ENCODE results near the gene GFPT1.
"Not testable (repeated sequence)": the region's sequence is repeated elsewhere in the genome, so short reads cannot be mapped to it uniquely, and the experiment has no call there.

GFPT1 gene

DNA sequence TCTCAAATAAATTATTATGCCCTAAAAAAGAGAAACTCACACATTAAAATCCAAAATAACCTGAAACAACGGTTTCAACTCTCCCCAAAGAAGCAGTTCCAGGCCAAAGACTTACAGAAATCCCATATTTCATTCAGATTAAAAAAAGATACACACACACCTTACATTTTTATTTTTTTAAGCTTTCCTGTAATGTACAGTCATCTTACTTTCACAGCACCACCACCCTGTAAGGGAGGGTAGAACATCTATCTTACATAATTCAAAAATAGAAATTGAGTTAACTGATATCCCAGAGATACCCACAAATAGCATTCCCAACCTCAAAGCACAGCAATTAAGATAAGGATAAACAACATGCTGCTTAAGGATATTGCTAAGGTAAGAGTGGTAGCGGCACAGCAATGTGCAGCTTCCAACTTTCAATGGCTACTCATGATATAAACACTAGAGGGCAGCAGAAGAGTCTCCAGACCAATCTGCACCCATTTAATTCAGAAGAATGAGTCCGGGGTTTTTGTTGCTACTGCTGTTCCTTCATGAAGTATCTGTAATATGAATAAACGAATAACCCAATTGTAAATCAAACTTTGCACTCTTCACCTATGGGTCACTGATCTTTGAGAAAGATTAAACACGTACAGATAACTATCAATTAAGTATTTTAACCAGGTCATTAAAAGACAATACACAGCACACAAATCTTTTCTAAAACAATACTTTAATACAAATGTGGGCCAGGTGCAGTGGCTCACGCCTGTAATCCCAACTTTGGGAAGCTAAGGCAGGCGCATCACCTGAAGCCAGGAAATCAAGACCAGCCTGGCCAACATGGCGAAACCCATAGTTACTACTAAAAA, 11.3 kb downstream of the GFPT1 start:
- Mint-ChIP-seq H3K27me3 (no peaks in the 10 kb centered on the region), H3K9me3 (no peaks in the 10 kb centered on the region), H3K36me3 (ENCODE audit: insufficient read depth) (peaks cover 29% of the 10 kb centered on the region), H3K27ac (peak overlapping the region; percentile 6 to 49), H3K4me1 (ENCODE audit: low read depth in 2 of 2) (peaks cover 10 to 22% of the 10 kb centered on the region in 2 donors), H3K4me3 (no peak overlapping the region)
- DNase-seq (peak; percentile 3 to 25 (median 23)), ATAC-seq (replicated peaks) (peak; percentile 89)

DNA sequence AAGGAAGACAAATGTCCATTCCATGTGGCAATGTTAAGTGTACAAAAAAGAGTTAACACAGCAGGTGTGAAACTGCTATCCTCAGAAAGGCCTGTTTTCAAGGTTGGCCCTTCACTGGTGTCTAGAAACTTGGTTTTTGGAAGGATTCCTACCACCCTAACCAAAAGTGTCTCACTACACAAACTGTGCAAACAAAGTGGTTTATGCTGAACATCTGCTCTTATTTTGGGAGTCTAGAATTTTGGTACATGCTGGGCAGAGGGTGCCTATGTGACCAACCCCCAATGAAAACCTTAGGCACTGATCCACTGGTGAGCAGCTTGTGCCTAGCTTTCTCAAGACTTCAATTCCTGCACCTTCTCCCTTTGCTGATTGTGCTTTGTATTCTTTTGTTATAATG, 14.3 kb downstream of the GFPT1 start:
- H3K27me3 Mint-ChIP-seq = no peaks in the 10 kb centered on the region
- H3K27ac Mint-ChIP-seq = no peak overlapping the region
- no peak for DNase-seq
- no peaks in the 10 kb centered on the region for H3K9me3 Mint-ChIP-seq
- ATAC-seq (replicated peaks) = no peak
- H3K4me1 Mint-ChIP-seq (ENCODE audit: low read depth in 2 of 2) = peaks cover 7 to 12% of the 10 kb centered on the region in 2 donors
- peaks cover 58% of the 10 kb centered on the region for H3K36me3 Mint-ChIP-seq (ENCODE audit: insufficient read depth)
- H3K4me3 Mint-ChIP-seq = no peak overlapping the region

- DNase-seq = no peak
- H3K27me3 Mint-ChIP-seq = no peaks in the 10 kb centered on the region
- peak overlapping the region in 1 of 2 donors; percentile 9 for H3K27ac Mint-ChIP-seq
- no peaks in the 10 kb centered on the region for H3K9me3 Mint-ChIP-seq
- no peak for ATAC-seq (replicated peaks)
- H3K4me3 Mint-ChIP-seq = no peak overlapping the region
- H3K4me1 Mint-ChIP-seq (ENCODE audit: low read depth in 2 of 2) = peaks cover 0 to 2% of the 10 kb centered on the region in 2 donors
- peaks cover 71% of the 10 kb centered on the region for H3K36me3 Mint-ChIP-seq (ENCODE audit: insufficient read depth)
Observed at GRCh38 chr2:69369802-69370201, 17.2 kb downstream of the GFPT1 start.

- ATAC-seq (replicated peaks) (no peak), DNase-seq (no peak)
- no peaks in the 10 kb centered on the region for H3K9me3 Mint-ChIP-seq
- H3K4me3 Mint-ChIP-seq = no peak overlapping the region
- no peak overlapping the region for H3K27ac Mint-ChIP-seq
- H3K4me1 Mint-ChIP-seq (ENCODE audit: low read depth in 2 of 2) = no peaks in the 10 kb centered on the region
- H3K27me3 Mint-ChIP-seq = no peaks in the 10 kb centered on the region
- peaks cover 72% of the 10 kb centered on the region for H3K36me3 Mint-ChIP-seq (ENCODE audit: insufficient read depth)
Observed at GRCh38 chr2:69368588-69368987, 18.4 kb downstream of the GFPT1 start.

- Mint-ChIP-seq H3K4me3 (no peak overlapping the region), H3K9me3 (no peaks in the 10 kb centered on the region), H3K36me3 (ENCODE audit: insufficient read depth) (peaks cover 83% of the 10 kb centered on the region), H3K27me3 (no peaks in the 10 kb centered on the region), H3K4me1 (ENCODE audit: low read depth in 2 of 2) (no peaks in the 10 kb centered on the region), H3K27ac (no peak overlapping the region)
- ATAC-seq (replicated peaks) (no peak), DNase-seq (no peak)
Observed at GRCh38 chr2:69359371-69359770, 27.7 kb downstream of the GFPT1 start.

DNA sequence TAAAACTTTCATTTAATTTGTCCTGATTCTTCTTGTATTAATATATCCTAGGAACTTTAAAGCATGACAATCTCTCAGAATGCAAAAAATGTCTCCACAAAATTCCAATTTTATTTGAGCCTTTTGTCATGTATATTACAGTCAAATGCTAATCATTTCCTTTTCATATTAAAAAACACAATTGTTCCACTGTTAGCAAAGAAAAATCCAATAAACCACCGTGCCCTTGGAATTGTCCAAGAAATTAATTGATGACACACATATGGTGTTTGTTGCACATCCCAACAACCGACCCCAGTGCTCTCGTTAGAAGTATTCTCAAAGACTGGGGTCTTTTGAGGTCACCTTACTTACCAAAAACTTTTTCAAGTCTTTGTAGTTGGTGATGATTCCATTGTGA, 28.1 kb downstream of the GFPT1 start:
- no peak for DNase-seq
- H3K4me1 Mint-ChIP-seq (ENCODE audit: low read depth in 2 of 2) = peaks cover 0 to 4% of the 10 kb centered on the region in 2 donors
- H3K27ac Mint-ChIP-seq = no peak overlapping the region
- H3K36me3 Mint-ChIP-seq (ENCODE audit: insufficient read depth) = peaks cover 85% of the 10 kb centered on the region
- no peak for ATAC-seq (replicated peaks)
- no peaks in the 10 kb centered on the region for H3K27me3 Mint-ChIP-seq
- H3K9me3 Mint-ChIP-seq = no peaks in the 10 kb centered on the region
- no peak overlapping the region for H3K4me3 Mint-ChIP-seq

DNA sequence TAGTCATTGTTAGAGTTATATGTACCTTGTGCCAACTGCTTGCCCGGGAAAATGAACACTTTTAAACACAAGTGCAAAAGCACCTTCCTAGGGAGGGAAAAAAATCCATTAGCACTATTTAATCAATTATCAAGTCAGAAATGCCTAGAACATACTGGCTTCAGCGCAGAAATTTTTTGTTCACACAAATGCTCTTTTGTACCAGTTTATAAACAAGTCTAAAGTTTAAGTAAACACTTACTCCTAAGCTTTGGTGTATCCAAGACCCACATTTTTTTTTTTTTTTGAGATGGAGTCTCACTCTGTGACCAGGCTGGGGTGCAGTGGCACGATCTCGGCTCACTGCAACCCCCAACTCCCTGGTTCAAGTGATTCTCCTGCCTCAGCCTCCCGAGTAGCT, 30.6 kb downstream of the GFPT1 start:
- Mint-ChIP-seq H3K4me3 (no peak overlapping the region), H3K27ac (no peak overlapping the region), H3K4me1 (ENCODE audit: low read depth in 2 of 2) (peaks cover 0 to 4% of the 10 kb centered on the region in 2 donors), H3K27me3 (no peaks in the 10 kb centered on the region), H3K9me3 (no peaks in the 10 kb centered on the region), H3K36me3 (ENCODE audit: insufficient read depth) (peaks cover 90% of the 10 kb centered on the region)
- ATAC-seq (replicated peaks) (no peak), DNase-seq (no peak)

DNA sequence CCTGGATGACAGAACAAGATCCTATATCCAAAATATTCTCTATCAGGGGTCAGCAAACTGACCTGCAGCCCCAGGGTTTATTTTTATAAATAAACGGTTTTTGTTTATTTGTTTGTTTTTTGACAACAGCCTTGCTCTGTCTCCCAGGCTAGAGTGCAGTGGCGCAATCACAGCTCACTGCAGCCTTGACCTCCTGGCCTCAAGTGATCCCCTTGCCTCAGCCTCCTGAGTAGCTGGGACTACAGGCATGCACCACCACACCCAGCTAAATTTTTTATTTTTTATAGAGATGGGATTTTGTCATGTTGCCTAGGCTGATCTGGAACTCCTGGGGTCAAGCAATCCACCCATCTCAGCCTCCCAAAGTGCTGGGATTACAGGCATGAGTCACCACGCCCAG, 32.1 kb downstream of the GFPT1 start:
- not testable (repeated sequence) for H3K9me3 Mint-ChIP-seq; H3K27ac Mint-ChIP-seq; DNase-seq; H3K4me1 Mint-ChIP-seq (ENCODE audit: low read depth in 2 of 2); ATAC-seq (replicated peaks); H3K27me3 Mint-ChIP-seq; H3K4me3 Mint-ChIP-seq
- H3K36me3 Mint-ChIP-seq (ENCODE audit: insufficient read depth) = peaks cover 88% of the 10 kb centered on the region

- Mint-ChIP-seq H3K4me3 (no peak overlapping the region), H3K4me1 (ENCODE audit: low read depth in 2 of 2) (peaks cover 0 to 4% of the 10 kb centered on the region in 2 donors), H3K27ac (no peak overlapping the region), H3K36me3 (ENCODE audit: insufficient read depth) (peaks cover 91% of the 10 kb centered on the region), H3K27me3 (no peaks in the 10 kb centered on the region), H3K9me3 (no peaks in the 10 kb centered on the region)
- ATAC-seq (replicated peaks) (no peak), DNase-seq (no peak)
Observed at GRCh38 chr2:69353360-69353759, 33.7 kb downstream of the GFPT1 start.

- DNase-seq (no peak), ATAC-seq (replicated peaks) (no peak)
- Mint-ChIP-seq H3K9me3 (no peaks in the 10 kb centered on the region), H3K36me3 (ENCODE audit: insufficient read depth) (peaks cover 93% of the 10 kb centered on the region), H3K27ac (peak overlapping the region in 1 of 2 donors; percentile 4), H3K4me1 (ENCODE audit: low read depth in 2 of 2) (no peaks in the 10 kb centered on the region), H3K27me3 (no peaks in the 10 kb centered on the region), H3K4me3 (no peak overlapping the region)
Observed at GRCh38 chr2:69348781-69349180, 38.2 kb downstream of the GFPT1 start.

DNA sequence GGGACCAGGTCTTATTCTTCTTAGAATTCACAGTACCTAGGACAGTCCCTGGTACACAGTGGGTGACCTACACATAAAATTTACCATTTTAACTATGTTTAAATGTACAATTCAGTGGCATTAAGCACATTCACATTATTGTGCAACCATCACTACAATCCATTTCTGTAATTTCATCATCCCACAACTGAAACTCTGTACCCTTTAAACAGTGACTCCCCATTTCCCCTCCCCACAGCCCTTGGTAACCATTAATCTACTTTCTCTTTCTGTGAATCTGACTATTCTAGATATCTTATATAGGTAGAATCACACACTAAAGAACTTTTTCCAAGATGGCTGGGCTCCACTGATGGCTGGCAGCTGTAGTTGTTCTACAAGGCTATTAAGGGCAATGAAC, 41.6 kb downstream of the GFPT1 start:
- no peak overlapping the region for H3K27ac Mint-ChIP-seq
- peaks cover 90% of the 10 kb centered on the region for H3K36me3 Mint-ChIP-seq (ENCODE audit: insufficient read depth)
- H3K4me1 Mint-ChIP-seq (ENCODE audit: low read depth in 2 of 2) = no peaks in the 10 kb centered on the region
- H3K4me3 Mint-ChIP-seq = no peak overlapping the region
- DNase-seq = no peak
- H3K9me3 Mint-ChIP-seq = no peaks in the 10 kb centered on the region
- H3K27me3 Mint-ChIP-seq = no peaks in the 10 kb centered on the region
- no peak for ATAC-seq (replicated peaks)

DNA sequence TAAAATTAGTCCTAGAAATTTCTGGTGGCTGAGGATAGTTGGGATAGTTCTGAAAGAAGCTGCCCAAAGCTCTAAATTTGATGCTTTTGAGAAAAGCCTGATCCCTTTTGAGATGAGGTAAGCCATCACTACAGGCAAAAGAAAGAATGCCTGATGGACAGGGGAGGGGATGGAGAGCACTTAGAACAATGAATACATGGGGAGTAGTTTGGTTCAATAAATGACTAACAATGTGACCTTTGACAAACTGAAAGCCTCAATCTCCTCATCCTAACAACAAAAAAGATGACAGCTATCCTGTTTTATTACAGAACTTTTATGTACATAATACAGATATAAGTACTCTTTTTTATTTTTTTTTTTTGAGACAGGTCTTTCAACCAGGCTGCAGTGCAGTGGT, 42.7 kb downstream of the GFPT1 start:
- Mint-ChIP-seq H3K9me3 (no peaks in the 10 kb centered on the region), H3K27ac (no peak overlapping the region), H3K4me3 (no peak overlapping the region), H3K27me3 (no peaks in the 10 kb centered on the region), H3K4me1 (ENCODE audit: low read depth in 2 of 2) (no peaks in the 10 kb centered on the region), H3K36me3 (ENCODE audit: insufficient read depth) (peaks cover 92% of the 10 kb centered on the region)
- no peak for ATAC-seq (replicated peaks)
- DNase-seq = no peak

- Mint-ChIP-seq H3K27ac (no peak overlapping the region), H3K4me3 (no peak overlapping the region), H3K4me1 (ENCODE audit: low read depth in 2 of 2) (no peaks in the 10 kb centered on the region), H3K36me3 (ENCODE audit: insufficient read depth) (peaks cover 95% of the 10 kb centered on the region), H3K9me3 (no peaks in the 10 kb centered on the region), H3K27me3 (no peaks in the 10 kb centered on the region)
- DNase-seq (no peak), ATAC-seq (replicated peaks) (no peak)
Observed at GRCh38 chr2:69340101-69340775, 46.8 kb downstream of the GFPT1 start.

GRCh38 chr2:69335311-69335710, 51.7 kb downstream of the GFPT1 start:
- Mint-ChIP-seq H3K4me3 (no peak overlapping the region), H3K9me3 (no peaks in the 10 kb centered on the region), H3K4me1 (ENCODE audit: low read depth in 2 of 2) (no peaks in the 10 kb centered on the region), H3K36me3 (ENCODE audit: insufficient read depth) (peaks cover 83% of the 10 kb centered on the region), H3K27me3 (no peaks in the 10 kb centered on the region), H3K27ac (no peak overlapping the region)
- no peak for DNase-seq
- no peak for ATAC-seq (replicated peaks)
